Esophagus (tissue), 2 donors: ENCODE data around the gene DYRK1B. TPM values are rescaled to one million over a fixed set of nuclear protein-coding genes. Genes with fewer than 3 reads are reported as not detected.

ENCODE experiments used
- polyA plus RNA-seq, 2 donors: library from polyadenylated mRNA; stranded (reverse); fragments of 200-250 nt; gene quantifications; one replicate each; pipeline ENCODE4 v1.2.3, GENCODE V29; 2013
- donor health status: healthy with polysubstance abuse.
- donor health status: Bipolar disorder and iron deficiency.

The DYRK1B gene
- polyA plus RNA-seq, 2 donors, result 6.8 to 13.0 TPM

Other genes with a start within 250 kb of the DYRK1B start
- gene LGALS13, start 231.6 kb downstream of the DYRK1B start, polyA plus RNA-seq, result not detected
- not detected for gene LGALS16, start 178.2 kb downstream of the DYRK1B start, polyA plus RNA-seq
- gene LGALS14, start 129.7 kb downstream of the DYRK1B start, polyA plus RNA-seq, result not detected
- gene CLC, start 96.1 kb downstream of the DYRK1B start, polyA plus RNA-seq, result not detected
- under 1 TPM in 1 of 2 donors, not detected in 1; 0.06 TPM for gene LEUTX, start 55.3 kb downstream of the DYRK1B start, polyA plus RNA-seq
- gene FBL, start 12.2 kb upstream of the DYRK1B start, polyA plus RNA-seq, result 100 to 1,000 TPM; 174 to 366 TPM
- 1 to 10 TPM; 2.3 to 3.0 TPM for gene FCGBP, start 100.5 kb upstream of the DYRK1B start, polyA plus RNA-seq
- gene PSMC4, start 137.0 kb upstream of the DYRK1B start, polyA plus RNA-seq, result 10 to 100 TPM; 50.1 to 73.8 TPM
- under 1 TPM; 0.52 to 0.90 TPM for gene ZNF546, start 162.9 kb upstream of the DYRK1B start, polyA plus RNA-seq
- 1 to 10 TPM; 2.4 to 5.5 TPM for gene ZNF780B, start 222.1 kb upstream of the DYRK1B start, polyA plus RNA-seq